Measurements from ENCODE around the gene IPP. TPM values are rescaled to one million over a fixed set of nuclear protein-coding genes. Genes with fewer than 3 reads are reported as not detected.

Gene IPP
- total RNA-seq, 4 donors from 2014 or later = 6.7 to 16.3 (median 8.0) TPM

DNA sequence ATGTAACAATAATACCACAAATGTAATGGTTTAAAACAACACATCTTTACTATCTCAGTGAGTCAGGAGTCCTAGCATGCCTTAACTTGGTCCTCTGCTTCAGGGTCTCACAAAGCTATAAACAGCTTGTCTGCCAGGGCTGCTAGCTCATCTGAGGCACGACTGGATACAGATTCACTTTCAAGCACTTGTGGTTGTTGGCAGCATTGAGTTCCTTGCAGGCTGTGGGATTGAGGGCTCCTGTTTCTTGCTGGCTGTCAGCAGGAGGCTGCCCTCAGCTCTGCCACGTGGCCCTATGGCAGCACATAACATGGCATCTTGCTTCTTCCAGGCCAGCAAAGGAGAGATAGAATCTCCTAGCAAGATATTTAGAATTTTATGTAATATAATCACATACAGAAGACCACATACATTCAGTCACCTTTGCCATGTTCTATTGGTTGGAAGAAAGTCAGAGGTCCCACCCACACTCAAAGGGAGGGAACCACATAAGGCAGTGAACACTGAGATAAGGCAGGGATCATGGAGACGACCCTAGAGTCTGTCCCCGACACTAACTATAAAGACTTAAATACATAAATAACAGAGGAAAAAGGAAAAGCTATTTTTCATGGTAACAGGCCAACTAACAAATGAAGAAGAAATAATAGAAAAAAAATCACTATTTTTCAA is 18.9 kb upstream of the IPP start:
- H3K9me3 ChIP-seq = no peaks in the 10 kb centered on the region
- 0 to 48% methylated on average over 1 to 3 of the region's 4 CpGs for WGBS, 2 donors (ENCODE audit: low coverage in 1 of 2)
- no peak overlapping the region for H3K27ac ChIP-seq
- no peaks in the 10 kb centered on the region for H3K36me3 ChIP-seq
- H3K4me1 ChIP-seq = no peaks in the 10 kb centered on the region
- H3K4me3 ChIP-seq = no peak overlapping the region
- TF ChIP-seq EP300 (IDR thresholded peaks at IDR 0.05) (no peak), POLR2AphosphoS5 (IDR thresholded peaks at IDR 0.05) (no peak), POLR2A (IDR thresholded peaks at IDR 0.05) (no peak)
- TF ChIP-seq, protein P1, sequence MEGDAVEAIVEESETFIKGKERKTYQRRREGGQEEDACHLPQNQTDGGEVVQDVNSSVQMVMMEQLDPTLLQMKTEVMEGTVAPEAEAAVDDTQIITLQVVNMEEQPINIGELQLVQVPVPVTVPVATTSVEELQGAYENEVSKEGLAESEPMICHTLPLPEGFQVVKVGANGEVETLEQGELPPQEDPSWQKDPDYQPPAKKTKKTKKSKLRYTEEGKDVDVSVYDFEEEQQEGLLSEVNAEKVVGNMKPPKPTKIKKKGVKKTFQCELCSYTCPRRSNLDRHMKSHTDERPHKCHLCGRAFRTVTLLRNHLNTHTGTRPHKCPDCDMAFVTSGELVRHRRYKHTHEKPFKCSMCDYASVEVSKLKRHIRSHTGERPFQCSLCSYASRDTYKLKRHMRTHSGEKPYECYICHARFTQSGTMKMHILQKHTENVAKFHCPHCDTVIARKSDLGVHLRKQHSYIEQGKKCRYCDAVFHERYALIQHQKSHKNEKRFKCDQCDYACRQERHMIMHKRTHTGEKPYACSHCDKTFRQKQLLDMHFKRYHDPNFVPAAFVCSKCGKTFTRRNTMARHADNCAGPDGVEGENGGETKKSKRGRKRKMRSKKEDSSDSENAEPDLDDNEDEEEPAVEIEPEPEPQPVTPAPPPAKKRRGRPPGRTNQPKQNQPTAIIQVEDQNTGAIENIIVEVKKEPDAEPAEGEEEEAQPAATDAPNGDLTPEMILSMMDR (IDR thresholded peaks at IDR 0.05) = no peak
- H3K27me3 ChIP-seq = no peaks in the 10 kb centered on the region
- no peak for ATAC-seq

DNA sequence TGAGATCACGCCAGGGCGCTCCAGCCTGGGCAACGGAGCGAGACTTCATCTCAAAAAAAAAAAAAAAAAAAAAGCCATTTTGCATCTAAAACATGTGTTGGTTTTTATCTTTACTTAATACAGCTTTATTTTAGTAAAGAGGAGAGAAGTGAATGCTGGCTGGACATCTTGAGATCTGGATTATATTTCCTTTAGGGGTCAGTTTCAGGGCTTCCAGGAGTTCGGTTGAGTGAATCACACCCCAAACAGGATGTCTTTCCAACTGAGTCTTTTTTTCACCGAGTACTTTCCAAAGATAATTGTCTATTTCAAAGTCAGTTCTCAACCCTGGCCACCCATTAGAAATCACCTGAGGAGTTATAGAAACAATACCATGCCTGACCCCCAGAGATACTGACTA is 16.6 kb upstream of the IPP start:
- Histone ChIP-seq H3K4me1 (no peaks in the 10 kb centered on the region), H3K9me3 (no peaks in the 10 kb centered on the region), H3K27me3 (no peaks in the 10 kb centered on the region), H3K4me3 (no peak overlapping the region), H3K27ac (no peak overlapping the region), H3K36me3 (no peaks in the 10 kb centered on the region)
- ATAC-seq = no peak
- WGBS, 2 donors (ENCODE audit: low coverage in 1 of 2) = 22 to 39% methylated on average over 2 to 3 of the region's 6 CpGs
- TF ChIP-seq POLR2A (IDR thresholded peaks at IDR 0.05) = no peak
- no peak for TF ChIP-seq POLR2AphosphoS5 (IDR thresholded peaks at IDR 0.05)
- TF ChIP-seq, protein P1 (IDR thresholded peaks at IDR 0.05) = no peak
- TF ChIP-seq EP300 (IDR thresholded peaks at IDR 0.05) = no peak

DNA sequence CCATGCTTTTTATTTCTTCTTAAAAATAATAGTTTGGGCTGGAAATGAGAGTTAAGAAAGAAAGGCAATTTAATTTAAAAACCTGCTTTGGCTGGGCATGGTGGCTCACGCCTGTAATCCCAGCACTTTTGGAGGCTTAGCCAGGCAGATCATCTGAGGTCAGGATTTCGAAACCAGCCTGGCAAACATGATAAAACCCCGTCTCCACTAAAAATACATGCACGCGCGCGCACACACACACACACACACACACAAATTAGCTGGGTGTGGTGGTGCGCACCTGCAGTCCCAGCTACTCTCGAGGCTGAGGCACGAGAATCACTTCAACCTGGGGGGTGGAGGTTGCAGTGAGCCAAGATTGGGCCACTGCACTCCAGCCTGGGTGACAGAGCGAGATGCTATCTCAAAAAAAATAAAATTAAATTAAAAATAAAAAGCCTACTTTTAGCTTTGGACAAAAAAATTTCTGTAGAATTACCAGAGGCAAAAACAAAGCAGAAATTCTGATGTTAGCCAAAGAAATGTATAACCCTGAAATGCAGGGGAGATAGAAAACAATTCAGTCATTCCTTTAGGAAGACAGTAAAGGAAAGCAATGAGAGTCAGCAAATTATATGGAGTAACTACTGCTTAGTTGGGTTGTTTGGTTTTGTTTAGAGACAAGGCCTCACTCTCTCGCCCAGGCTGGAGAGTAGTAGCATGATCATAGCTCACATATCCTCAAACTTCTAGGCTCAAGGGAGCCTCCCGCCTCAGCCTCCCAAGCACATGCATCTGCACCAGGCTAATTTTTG is 15.7 kb upstream of the IPP start:
- Histone ChIP-seq H3K27me3 (no peaks in the 10 kb centered on the region), H3K27ac (no peak overlapping the region), H3K4me1 (no peaks in the 10 kb centered on the region), H3K4me3 (no peak overlapping the region), H3K9me3 (no peaks in the 10 kb centered on the region), H3K36me3 (no peaks in the 10 kb centered on the region)
- 68 to 70% methylated on average over 6 to 13 of the region's 13 CpGs for WGBS, 2 donors (ENCODE audit: low coverage in 1 of 2)
- no peak for ATAC-seq
- TF ChIP-seq POLR2AphosphoS5 (IDR thresholded peaks at IDR 0.05) = no peak

GRCh38 chr1:45762291-45762690 is 11.8 kb upstream of the IPP start:
- no peaks in the 10 kb centered on the region for H3K27me3 ChIP-seq
- ATAC-seq = no peak
- no peak overlapping the region for H3K27ac ChIP-seq
- 61 to 77% methylated on average over 3 of the region's 3 CpGs for WGBS, 2 donors (ENCODE audit: low coverage in 1 of 2)
- no peaks in the 10 kb centered on the region for H3K36me3 ChIP-seq
- no peaks in the 10 kb centered on the region for H3K4me1 ChIP-seq
- no peak overlapping the region for H3K4me3 ChIP-seq
- TF ChIP-seq, protein P1 (IDR thresholded peaks at IDR 0.05) = no peak
- no peak for TF ChIP-seq EP300 (IDR thresholded peaks at IDR 0.05)
- no peak for TF ChIP-seq POLR2A (IDR thresholded peaks at IDR 0.05)
- TF ChIP-seq POLR2AphosphoS5 (IDR thresholded peaks at IDR 0.05) = no peak
- H3K9me3 ChIP-seq = no peaks in the 10 kb centered on the region

DNA sequence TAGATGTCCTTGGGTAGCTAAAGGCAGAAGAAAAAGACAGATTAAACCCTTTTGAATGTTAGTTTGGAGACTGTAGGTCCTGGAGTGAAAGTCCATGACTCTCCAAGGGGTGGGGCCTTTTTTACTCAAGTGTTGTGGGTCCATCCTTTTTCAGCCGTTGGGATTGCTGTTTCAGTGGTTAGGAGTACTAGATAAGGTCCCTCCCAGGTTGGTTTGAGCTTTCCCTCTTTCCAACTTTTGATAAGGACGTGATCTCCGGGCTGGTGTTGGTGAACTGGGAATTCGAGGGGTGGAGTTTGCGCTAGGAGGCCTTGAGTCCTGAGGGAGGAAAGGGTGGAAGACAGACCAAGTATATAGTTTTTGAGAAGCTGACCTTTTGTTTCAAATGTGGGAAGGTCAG is 5.2 kb upstream of the IPP start:
- WGBS, 2 donors (ENCODE audit: low coverage in 1 of 2) = 77 to 86% methylated on average over 1 to 5 of the region's 5 CpGs
- ATAC-seq = no peak
- Histone ChIP-seq H3K9me3 (peaks cover 0 to 6% (median 0%) of the 10 kb centered on the region in 3 donors), H3K27ac (no peak overlapping the region), H3K36me3 (no peaks in the 10 kb centered on the region), H3K27me3 (no peaks in the 10 kb centered on the region), H3K4me1 (peaks cover 0 to 10% (median 8%) of the 10 kb centered on the region in 3 donors), H3K4me3 (no peak overlapping the region)
- no peak for TF ChIP-seq POLR2AphosphoS5 (IDR thresholded peaks at IDR 0.05)
- no peak for TF ChIP-seq EP300 (IDR thresholded peaks at IDR 0.05)
- TF ChIP-seq, protein P1 (IDR thresholded peaks at IDR 0.05) = no peak
- TF ChIP-seq POLR2A (IDR thresholded peaks at IDR 0.05) = no peak

All from gastroesophageal sphincter (tissue), 4 donors.